Glutamatergic neuron (in vitro differentiated cells): ENCODE measurements around the gene LRRC8D. TPM values are rescaled to one million over a fixed set of nuclear protein-coding genes. Genes with fewer than 3 reads are reported as not detected.
"Not testable (repeated sequence)": the region's sequence is repeated elsewhere in the genome, so short reads cannot be mapped to it uniquely, and the experiment has no call there.

Experiments
- DNase-seq: peaks from one replicate; pipeline ENCODE4 v3.0.0; 2022
- H3K27ac Mint-ChIP-seq: one replicate; pipeline ENCODE4 v1.8.0; 2020; ENCODE audit warnings: mild to moderate bottlenecking, mixed read lengths, inconsistent platforms; ENCODE audit not compliant: unreplicated experiment
- H3K27me3 Mint-ChIP-seq: one replicate; pipeline ENCODE4 v1.8.0; 2020; ENCODE audit warnings: mild to moderate bottlenecking, moderate library complexity, mixed read lengths, inconsistent platforms; ENCODE audit not compliant: unreplicated experiment
- H3K36me3 Mint-ChIP-seq: one replicate; pipeline ENCODE4 v1.8.0; 2020; ENCODE audit warnings: mild to moderate bottlenecking, mixed read lengths, inconsistent platforms; ENCODE audit not compliant: unreplicated experiment
- H3K4me1 Mint-ChIP-seq: one replicate; pipeline ENCODE4 v1.8.0; 2020; ENCODE audit warnings: mild to moderate bottlenecking, low read depth, mixed read lengths, inconsistent platforms; ENCODE audit not compliant: unreplicated experiment
- H3K4me3 Mint-ChIP-seq: one replicate; pipeline ENCODE4 v1.8.0; 2020; ENCODE audit warnings: mild to moderate bottlenecking, mixed read lengths, inconsistent platforms; ENCODE audit not compliant: unreplicated experiment
- H3K9me3 Mint-ChIP-seq: one replicate; pipeline ENCODE4 v1.8.0; 2020; ENCODE audit warnings: mild to moderate bottlenecking, moderate library complexity, mixed read lengths, inconsistent platforms; ENCODE audit not compliant: unreplicated experiment
- CTCF ChIP-seq: fragments of 200-600 bp; sonication (generic); IDR thresholded peaks from one replicate; pipeline ENCODE4 v1.5.0; 2021; ENCODE audit not compliant: partially characterized antibody, unreplicated experiment
- long read RNA-seq: library from polyadenylated mRNA; unstranded; transcript quantifications from one replicate; pipeline ENCODE4 v2.0.0, GENCODE V29; 2020; ENCODE audit not compliant: unreplicated experiment
- total RNA-seq: library from RNA; stranded (reverse); fragmentation: NEBNext Ultra II Directional; extraction: Animal tissue kit (Norgen Biotek cat#: 25700); gene quantifications from one replicate; pipeline ENCODE4 v1.2.1, GENCODE V29; 2021; ENCODE audit not compliant: unreplicated experiment

Gene LRRC8D
- total RNA-seq = 54.9 TPM
- long read RNA-seq, partial matches to known transcripts = 0 of 7 reads
- long read RNA-seq, other reads (novel, unspliced or antisense) = 3 of 7 reads

GRCh38 chr1:89820422-89821321, at the start of gene LRRC8D:
Gene LRRC8D (plus strand): TSS chr1:89821032. CDS start chr1:89933069, 112,037 bp downstream.
- Mint-ChIP-seq H3K4me1 (peaks cover 30% of the 10 kb centered on the region), H3K27ac (peak within 1 kb of the TSS; percentile 86), H3K9me3 (peaks cover 8% of the 10 kb centered on the region), H3K36me3 (no peaks in the 10 kb centered on the region), H3K27me3 (peaks cover 6% of the 10 kb centered on the region), H3K4me3 (peak within 1 kb of the TSS; percentile 97)
- peak; percentile 91 for DNase-seq
- TF ChIP-seq CTCF = no peak

DNA sequence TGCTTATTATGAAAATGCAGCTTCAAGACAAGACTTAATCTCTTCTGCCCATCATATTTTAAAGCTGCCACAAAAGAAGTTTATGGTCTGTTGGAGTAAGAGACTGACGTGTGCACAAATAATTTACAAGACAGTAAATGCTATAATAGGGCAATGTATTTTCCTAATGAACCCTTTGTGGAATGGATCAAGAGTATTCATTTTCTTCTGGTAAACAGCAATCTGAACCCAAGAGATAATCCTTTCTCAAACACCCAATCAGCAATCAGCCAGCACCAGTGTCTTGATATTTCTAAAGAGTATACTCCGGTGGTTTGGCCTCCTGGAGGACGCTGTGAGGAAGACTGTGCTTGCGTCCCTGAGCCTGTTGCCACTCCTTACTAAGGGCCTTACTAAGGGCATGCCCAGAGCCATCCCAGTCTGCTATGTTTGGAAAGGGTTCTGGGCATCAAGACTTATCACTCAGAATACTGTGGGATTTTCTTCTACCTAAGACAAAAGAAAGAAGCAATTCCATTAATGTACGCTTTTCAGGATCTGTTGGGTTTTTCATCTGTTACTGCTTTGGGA, 48.8 kb upstream of the LRRC8D start:
- H3K27me3 Mint-ChIP-seq = peaks cover 3% of the 10 kb centered on the region
- DNase-seq = no peak

GRCh38 chr1:89776104-89776503, 44.7 kb upstream of the LRRC8D start:
- H3K27ac Mint-ChIP-seq, H3K9me3 Mint-ChIP-seq, H3K4me3 Mint-ChIP-seq, H3K27me3 Mint-ChIP-seq, H3K36me3 Mint-ChIP-seq, H3K4me1 Mint-ChIP-seq, DNase-seq: not testable (repeated sequence)

More for the DNA sequence above, 48.8 kb upstream of the LRRC8D start:
- Mint-ChIP-seq H3K27ac (no peak overlapping the region), H3K4me1 (peaks cover 2% of the 10 kb centered on the region), H3K9me3 (no peaks in the 10 kb centered on the region), H3K4me3 (no peak overlapping the region), H3K36me3 (no peaks in the 10 kb centered on the region)
- no peak for TF ChIP-seq CTCF

DNA sequence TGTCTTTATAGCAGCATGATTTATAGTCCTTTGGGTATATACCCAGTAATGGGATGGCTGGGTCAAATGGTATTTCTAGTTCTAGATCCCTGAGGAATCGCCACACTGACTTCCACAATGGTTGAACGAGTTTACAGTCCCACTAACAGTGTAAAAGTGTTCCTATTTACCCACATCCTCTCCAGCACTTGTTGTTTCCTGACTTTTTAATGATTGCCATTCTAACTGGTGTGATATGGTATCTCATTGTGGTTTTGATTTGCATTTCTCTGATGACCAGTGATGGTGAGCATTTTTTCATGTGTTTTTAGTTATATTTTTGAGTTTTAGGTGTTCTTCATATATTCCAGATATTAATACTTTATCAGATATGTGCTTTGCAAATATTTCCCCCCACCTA, 43.6 kb upstream of the LRRC8D start:
- not testable (repeated sequence) for H3K27me3 Mint-ChIP-seq, H3K9me3 Mint-ChIP-seq, H3K27ac Mint-ChIP-seq, H3K36me3 Mint-ChIP-seq, DNase-seq, H3K4me1 Mint-ChIP-seq, H3K4me3 Mint-ChIP-seq

DNA sequence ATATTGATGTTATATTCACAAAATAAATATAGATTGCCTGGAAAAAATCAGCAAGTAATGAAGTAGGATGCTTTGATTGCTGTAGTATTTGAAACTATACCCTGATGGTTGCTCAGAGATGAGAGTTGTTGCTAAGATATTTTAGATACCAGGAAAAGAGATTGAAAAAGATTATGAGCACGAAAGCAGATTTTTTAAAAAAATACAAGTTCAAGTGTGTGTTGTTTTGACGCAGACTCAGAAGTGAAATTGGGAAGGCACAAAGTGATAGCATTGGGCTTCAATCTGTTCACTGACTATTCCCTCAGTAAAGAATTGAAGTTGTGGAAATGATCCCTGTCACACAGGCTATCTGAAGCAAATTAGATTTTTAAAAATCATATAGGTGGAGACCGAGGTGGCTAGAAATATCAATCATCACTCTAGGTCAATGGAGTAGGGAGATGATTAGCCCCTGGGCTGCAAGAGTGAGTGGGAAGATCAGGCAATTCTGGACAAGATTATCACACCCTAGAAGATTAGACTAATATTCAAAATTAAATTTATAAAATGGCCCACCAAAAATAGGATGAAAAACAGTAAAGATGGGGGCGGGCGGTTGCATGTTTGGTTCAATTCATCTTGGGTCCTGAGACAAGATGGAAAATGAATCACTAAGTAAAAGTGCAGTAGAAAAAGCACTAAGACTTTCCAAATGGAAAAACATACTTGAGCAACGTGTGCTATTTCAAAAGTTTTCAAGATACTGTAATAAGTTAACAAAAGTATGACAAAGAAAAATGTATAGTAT, 41.5 kb upstream of the LRRC8D start:
- Mint-ChIP-seq H3K36me3 (no peaks in the 10 kb centered on the region), H3K9me3 (peaks cover 2% of the 10 kb centered on the region), H3K4me3 (no peak overlapping the region), H3K4me1 (no peaks in the 10 kb centered on the region), H3K27me3 (peaks cover 2% of the 10 kb centered on the region), H3K27ac (no peak overlapping the region)
- no peak for TF ChIP-seq CTCF
- no peak for DNase-seq
